Measurements from ENCODE around the gene UBE2QL1. TPM values are rescaled to one million over a fixed set of nuclear protein-coding genes. Genes with fewer than 3 reads are reported as not detected.
"Not testable (repeated sequence)": the region's sequence is repeated elsewhere in the genome, so short reads cannot be mapped to it uniquely, and the experiment has no call there.

The UBE2QL1 gene
- total RNA-seq, 2 donors from 2014 or later = 5.6 to 7.8 TPM

- no peak for ATAC-seq
- no peak for DNase-seq
- intact Hi-C loops (cut with DNase I) = no loop called here
Observed at GRCh38 chr5:6506611-6507010, 58.0 kb downstream of the UBE2QL1 start.

- intact Hi-C loops (cut with DNase I) = no loop called here
- ATAC-seq (peak in 1 of 2 donors; percentile 40), DNase-seq (no peak)
Observed at GRCh38 chr5:6508931-6509330, 60.3 kb downstream of the UBE2QL1 start.

- DNase-seq (no peak), ATAC-seq (no peak)
- intact Hi-C loops (cut with DNase I) = no loop called here
Observed at GRCh38 chr5:6510132-6510531, 61.5 kb downstream of the UBE2QL1 start.

- DNase-seq (no peak), ATAC-seq (no peak)
- intact Hi-C loops (cut with DNase I) = no loop called here
Observed at GRCh38 chr5:6510973-6511372, 62.3 kb downstream of the UBE2QL1 start.

DNA sequence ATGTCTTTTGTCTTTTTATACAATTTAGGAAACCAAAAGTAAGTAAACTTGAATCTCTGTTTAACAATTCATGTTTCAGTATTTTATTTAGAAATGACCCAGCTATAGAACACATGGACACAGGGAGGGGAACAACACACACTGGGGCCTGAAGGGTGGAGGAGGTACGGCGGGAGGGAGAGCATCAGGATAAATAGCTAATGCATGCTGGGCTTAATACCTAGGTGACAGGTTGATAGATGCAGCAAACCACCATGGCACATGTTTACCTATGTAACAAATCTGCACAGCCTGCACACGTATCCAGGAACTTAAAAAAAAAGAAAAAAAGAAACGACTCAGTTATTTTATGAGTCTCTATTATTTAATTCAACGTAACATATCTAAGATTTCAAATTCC, 67.2 kb downstream of the UBE2QL1 start:
- ATAC-seq; DNase-seq; intact Hi-C loops (cut with DNase I): not testable (repeated sequence)

GRCh38 chr5:6516823-6517222, 68.2 kb downstream of the UBE2QL1 start:
- DNase-seq (no peak), ATAC-seq (no peak)
- intact Hi-C loops (cut with DNase I) = no loop called here

- DNase-seq (no peak), ATAC-seq (no peak)
- intact Hi-C loops (cut with DNase I) = no loop called here
Observed at GRCh38 chr5:6517510-6517909, 68.9 kb downstream of the UBE2QL1 start.

DNA sequence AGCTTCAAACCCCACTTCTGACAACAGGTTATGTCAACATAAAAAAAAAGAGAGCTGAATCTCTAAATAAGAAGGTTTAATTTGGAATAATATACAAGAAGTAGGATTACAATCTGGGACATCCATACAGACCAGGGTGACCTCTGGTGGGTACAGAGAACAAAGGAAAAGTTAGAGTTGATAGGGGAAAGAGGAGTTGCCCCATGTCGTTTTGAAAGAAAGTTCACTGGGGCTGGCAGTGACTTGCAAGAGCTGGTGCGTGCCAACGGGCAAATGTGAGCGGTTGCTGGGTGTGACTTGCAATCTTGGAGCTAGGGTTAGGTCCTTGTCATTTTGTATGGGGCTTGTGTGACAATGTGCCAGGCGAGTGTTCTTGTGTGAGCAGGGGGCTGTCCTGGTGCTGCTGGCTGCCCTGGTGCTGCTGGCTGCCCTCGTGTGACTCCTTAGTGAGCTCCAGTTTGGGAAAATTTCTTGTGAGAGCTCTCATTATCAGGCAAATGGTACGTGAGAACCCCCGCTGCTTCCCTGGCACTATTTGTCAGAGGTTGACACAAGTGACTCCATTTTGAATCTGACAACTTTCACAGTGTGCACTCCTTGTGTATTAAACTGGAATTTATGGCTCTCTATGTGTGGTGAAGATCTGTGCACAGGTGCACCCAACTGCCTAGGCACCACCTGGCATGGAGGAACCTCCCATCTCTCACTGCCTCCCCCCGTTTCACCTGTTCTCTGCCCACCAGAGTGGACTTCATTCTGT, 69.8 kb downstream of the UBE2QL1 start:
- intact Hi-C loops (cut with DNase I) = no loop called here
- ATAC-seq (no peak), DNase-seq (no peak)

DNA sequence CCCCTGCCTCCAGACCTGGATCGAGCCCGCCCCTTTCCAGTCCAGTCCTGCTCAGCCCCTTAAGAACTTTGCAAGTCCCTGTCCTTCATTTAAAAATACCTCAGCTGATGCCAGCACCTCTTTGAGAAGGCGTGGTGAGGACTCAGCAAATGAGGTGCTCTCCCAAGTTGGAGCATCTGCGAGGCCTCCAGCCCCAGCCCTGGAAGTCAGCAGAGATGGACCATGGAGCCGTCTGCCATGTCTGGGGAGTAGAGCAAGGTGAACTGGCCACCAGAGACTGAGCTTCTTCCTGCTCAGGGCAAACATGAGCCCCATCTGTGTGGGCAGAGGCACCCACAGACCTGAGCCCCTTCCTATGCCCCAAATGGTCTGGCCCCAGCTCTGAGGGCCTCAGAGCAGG, 71.5 kb downstream of the UBE2QL1 start:
- ATAC-seq (no peak), DNase-seq (no peak)
- intact Hi-C loops (cut with DNase I) = loop anchor here in 1 of 2 donors (10.0 kb wide), 1 partner anchor 1025 kb away; no protein-coding TSS in a partner anchor

DNA sequence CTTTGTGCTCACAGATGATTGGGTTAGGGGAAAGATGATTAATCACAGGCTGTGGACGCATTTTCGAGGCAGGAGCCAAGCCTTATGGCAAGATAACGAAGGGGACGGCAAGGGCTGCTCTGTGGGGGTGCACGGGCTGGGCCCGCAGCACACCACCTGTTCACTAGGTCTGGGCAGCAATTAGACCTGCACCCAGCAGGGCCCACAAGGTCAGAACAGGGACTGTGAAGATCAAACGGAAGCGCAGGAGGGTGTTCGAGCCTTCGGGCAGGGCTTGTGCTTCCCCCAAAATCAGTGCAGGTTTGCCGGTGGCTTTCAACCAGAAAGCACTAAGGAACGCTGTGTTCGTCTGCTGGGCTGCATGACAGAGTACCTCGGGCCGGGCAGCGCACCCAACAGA, 73.7 kb downstream of the UBE2QL1 start:
- DNase-seq (no peak), ATAC-seq (no peak)
- intact Hi-C loops (cut with DNase I) = loop anchor here in 1 of 2 donors (10.0 kb wide), 1 partner anchor 1028 kb away; no protein-coding TSS in a partner anchor

DNA sequence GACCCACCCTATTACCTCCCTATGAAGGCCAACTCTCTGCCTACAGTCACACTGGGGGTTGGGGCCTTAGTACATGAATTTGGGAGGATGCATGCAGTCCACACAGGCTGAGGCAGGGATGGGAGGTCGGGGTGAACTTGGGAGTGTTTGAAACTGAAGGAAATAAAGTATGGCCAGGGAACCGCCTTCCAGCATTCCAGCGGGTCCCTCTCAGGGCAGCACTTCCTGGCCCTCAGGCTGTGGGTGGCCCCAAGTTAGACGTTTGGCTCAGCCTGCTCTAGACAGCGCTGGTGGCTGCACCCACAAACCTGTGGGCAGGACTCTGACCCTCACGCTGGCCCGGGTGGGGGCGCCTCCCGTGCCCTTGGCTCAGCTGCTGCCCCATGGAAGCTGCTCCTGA, 74.3 kb downstream of the UBE2QL1 start:
- intact Hi-C loops (cut with DNase I) = loop anchor here in 1 of 2 donors (10.0 kb wide), 1 partner anchor 1028 kb away; no protein-coding TSS in a partner anchor
- ATAC-seq (no peak), DNase-seq (no peak)

DNA sequence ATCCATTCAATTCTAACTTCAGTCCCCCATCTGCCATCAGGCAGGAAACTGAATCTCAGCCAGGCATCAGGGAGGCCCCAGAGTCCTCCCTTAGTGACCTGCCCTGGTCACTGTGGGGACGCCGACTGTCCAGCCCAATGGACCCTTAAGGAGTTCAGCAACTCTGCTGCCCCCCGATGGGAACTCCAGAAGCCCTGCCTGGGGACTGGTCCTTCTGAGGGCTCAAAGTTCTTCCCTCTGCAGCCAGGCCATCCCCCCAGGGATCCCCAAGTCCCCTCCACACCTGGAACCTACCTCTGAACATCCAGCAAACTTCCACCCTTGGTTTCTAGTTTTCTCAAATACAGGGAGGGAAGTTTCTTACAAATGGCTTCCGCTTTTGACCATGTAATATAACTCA, 76.8 kb downstream of the UBE2QL1 start:
- intact Hi-C loops (cut with DNase I) = loop anchor here (5.0 to 10.0 kb wide), 3 partner anchors 233 to 1031 kb away; no protein-coding TSS in a partner anchor
- DNase-seq (no peak), ATAC-seq (no peak)

- intact Hi-C loops (cut with DNase I) = loop anchor here (5.0 to 10.0 kb wide), 3 partner anchors 234 to 1031 kb away; no protein-coding TSS in a partner anchor
- ATAC-seq = peak; percentile 53 to 60
- DNase-seq = no peak
Observed at GRCh38 chr5:6525910-6526309, 77.3 kb downstream of the UBE2QL1 start.

DNA sequence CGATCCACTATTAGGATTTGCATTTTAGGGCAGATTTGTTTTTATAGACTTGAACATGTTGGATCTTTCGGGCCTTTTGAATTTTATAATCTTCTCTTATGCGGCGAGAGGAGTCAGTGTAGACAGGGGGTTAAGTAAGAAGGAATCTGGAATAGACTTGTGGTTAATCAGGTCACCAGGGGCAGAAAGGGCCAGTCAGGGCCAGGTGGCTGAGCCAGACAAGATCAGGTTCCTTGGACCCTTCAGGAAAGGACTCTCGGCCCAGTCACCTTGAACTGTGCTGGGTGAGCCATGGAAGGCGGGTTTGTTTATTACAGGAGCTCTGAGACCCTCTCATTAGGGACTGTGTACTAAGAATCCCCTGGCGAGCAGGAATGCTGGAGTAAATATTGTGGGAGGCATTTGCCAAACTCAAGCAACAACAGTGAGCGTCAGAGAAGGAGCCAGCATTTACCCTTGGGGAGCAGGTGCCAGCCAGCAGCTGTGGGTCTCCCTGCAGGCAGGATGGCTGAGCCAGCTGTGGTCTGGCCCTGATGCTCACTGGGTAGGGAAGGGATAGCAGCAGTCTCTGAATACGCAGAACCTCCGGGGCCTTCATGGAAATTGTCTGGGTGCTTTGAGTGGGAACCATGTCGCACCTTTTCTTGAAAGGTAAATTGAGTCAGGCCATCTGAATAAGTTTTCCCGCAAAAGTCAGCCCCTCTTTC, 79.2 kb downstream of the UBE2QL1 start:
- intact Hi-C loops (cut with DNase I) = loop anchor here (5.0 to 10.0 kb wide), 3 partner anchors 236 to 1033 kb away; no protein-coding TSS in a partner anchor
- ATAC-seq (no peak), DNase-seq (no peak)

GRCh38 chr5:6535594-6535993, 86.9 kb downstream of the UBE2QL1 start:
- ATAC-seq (no peak), DNase-seq (no peak)
- intact Hi-C loops (cut with DNase I) = no loop called here

- DNase-seq (no peak), ATAC-seq (no peak)
- intact Hi-C loops (cut with DNase I) = no loop called here
Observed at GRCh38 chr5:6539060-6539459, 90.4 kb downstream of the UBE2QL1 start.

GRCh38 chr5:6540111-6540827, 91.6 kb downstream of the UBE2QL1 start:
- intact Hi-C loops (cut with DNase I) = no loop called here
- DNase-seq (no peak), ATAC-seq (peak in 1 of 2 donors; percentile 75)

DNA sequence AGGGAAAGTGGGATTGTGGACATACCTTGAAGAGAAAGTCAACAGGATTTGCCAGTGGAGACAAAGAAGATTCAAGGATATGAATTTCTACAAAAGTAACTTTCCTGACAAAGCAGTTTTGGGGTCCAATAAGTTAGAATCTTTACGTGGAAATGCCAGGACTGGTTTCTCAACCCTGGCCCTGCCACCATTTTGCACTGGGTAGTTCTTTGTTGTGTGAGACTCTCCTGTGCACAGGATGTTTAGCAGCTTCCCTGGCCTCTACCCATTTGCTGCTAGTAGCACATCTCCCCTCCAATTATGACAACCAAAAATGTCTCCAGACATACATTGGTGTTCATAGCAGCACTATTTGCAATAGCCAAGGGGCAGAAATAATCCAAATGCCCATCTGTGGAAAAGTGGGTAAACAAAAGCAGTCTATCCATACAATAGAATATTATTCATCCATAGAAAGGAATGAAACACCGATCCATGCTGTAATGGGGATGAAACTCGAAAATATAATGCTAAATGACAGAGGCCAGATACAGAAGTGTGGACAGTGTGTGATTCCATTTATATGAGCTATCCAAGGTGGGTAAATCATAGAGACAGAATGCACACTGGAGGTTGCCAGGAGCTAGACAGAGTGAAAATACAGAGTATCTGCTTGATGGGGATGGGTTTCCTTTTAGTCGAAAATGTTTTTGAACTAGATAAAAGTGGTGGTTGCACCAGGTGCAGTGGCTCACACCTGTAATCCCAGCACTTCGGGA, 92.8 kb downstream of the UBE2QL1 start:
- intact Hi-C loops (cut with DNase I) = no loop called here
- DNase-seq (no peak), ATAC-seq (no peak)
